HepG2 (cell line): Measurements from ENCODE around the gene LCAT. TPM values are rescaled to one million over a fixed set of nuclear protein-coding genes. Genes with fewer than 3 reads are reported as not detected.

Source experiments
- CCAR2 ChIP-seq: fragments of 200-400 bp; formaldehyde crosslinking; optimal IDR thresholded peaks from 2 replicates; pipeline ENCODE3; 2018; ENCODE audit warnings: low read depth, mild to moderate bottlenecking, low read length, moderate library complexity
- CCDC6 ChIP-seq: sonication (generic); formaldehyde crosslinking; IDR thresholded peaks from 2 replicates; pipeline ENCODE4 v1.8.1; 2022; ENCODE audit warnings: mild to moderate bottlenecking, missing genetic modification reagents, moderate library complexity
- HIVEP1 ChIP-seq: sonication (generic); formaldehyde crosslinking; IDR thresholded peaks from 2 replicates; pipeline ENCODE4 v1.4.0; 2020; ENCODE audit warnings: mild to moderate bottlenecking, missing genetic modification reagents
- HMG20B ChIP-seq: conservative IDR thresholded peaks from 2 replicates; pipeline ENCODE4 v1.6.1; 2016; ENCODE audit warnings: missing genetic modification reagents, missing compliant biosample characterization
- HOXA9 ChIP-seq: sonication (generic); formaldehyde crosslinking; IDR thresholded peaks from 2 replicates; pipeline ENCODE4 v1.8.1; 2022; ENCODE audit warnings: missing genetic modification reagents, mild to moderate bottlenecking, moderate library complexity, borderline replicate concordance
- JARID2 ChIP-seq: sonication (generic); formaldehyde crosslinking; IDR thresholded peaks from 2 replicates; pipeline ENCODE4 v1.8.1; 2023; ENCODE audit warnings: missing genetic modification reagents, inconsistent platforms; ENCODE audit not compliant: insufficient replicate concordance
- KDM6A ChIP-seq: IDR thresholded peaks from 2 replicates; pipeline ENCODE4 v1.6.1; 2016; ENCODE audit warnings: low read depth
- NR2F2 ChIP-seq: IDR thresholded peaks from 2 replicates; pipeline ENCODE4 v1.6.1; 2012; ENCODE audit warnings: low read depth, inconsistent platforms, borderline replicate concordance
- SCMH1 ChIP-seq: sonication (generic); formaldehyde crosslinking; IDR thresholded peaks from 2 replicates; pipeline ENCODE4 v1.9.0; 2021; ENCODE audit warnings: missing genetic modification reagents, mild to moderate bottlenecking, borderline replicate concordance
- ZNF264 ChIP-seq: sonication (generic); formaldehyde crosslinking; IDR thresholded peaks from 2 replicates; pipeline ENCODE4 v1.4.0; 2020; ENCODE audit warnings: missing genetic modification reagents
- ZNF326 ChIP-seq: sonication (generic); formaldehyde crosslinking; IDR thresholded peaks from 2 replicates; pipeline ENCODE4 v1.4.0; 2020; ENCODE audit warnings: missing genetic modification reagents, borderline replicate concordance
- ZNF337 ChIP-seq: sonication (generic); formaldehyde crosslinking; IDR thresholded peaks from 2 replicates; pipeline ENCODE4 v1.5.1; 2020; ENCODE audit warnings: missing genetic modification reagents, low read depth, mild to moderate bottlenecking, borderline replicate concordance
- ZNF737 ChIP-seq: sonication (generic); formaldehyde crosslinking; IDR thresholded peaks from 2 replicates; pipeline ENCODE4 v1.5.0; 2020; ENCODE audit warnings: missing genetic modification reagents, mild to moderate bottlenecking, borderline replicate concordance
- polyA plus RNA-seq, 8 experiments: library from polyadenylated mRNA; depleted of rRNA in 3 of 8; stranded (reverse) in 7 of 8; unstranded in 1 of 8; fragments of >200 nt; fragmentation: Illumina TruSeq in 4 of 8; extraction: Trizol in 4 of 8; gene quantifications; 2 replicates each; pipeline versions ENCODE4 v1.2.1 to v1.2.3, GENCODE V29; 2011 to 2016; ENCODE audit warnings: low read depth in 4 of 8, missing spikeins in 1 of 8, mixed read lengths in 1 of 8; ENCODE audit not compliant: insufficient read depth in 1 of 8
- total RNA-seq, 5 experiments: library from RNA; depleted of rRNA; stranded (reverse); fragments of >200 nt; fragmentation: Illumina TruSeq; extraction: Trizol; gene quantifications; 2 replicates each; pipeline ENCODE4 v1.2.3, GENCODE V29; 2016; ENCODE audit warnings: low read depth in 1 of 5
- TF ChIP-seq, protein P1 (sequence below), 2 experiments: sonication (generic) in 1 of 2; formaldehyde crosslinking in 1 of 2; IDR thresholded peaks; 2 replicates each; pipeline versions ENCODE4 v1.6.1 to v1.9.0; 2014 to 2022; ENCODE audit warnings: antibody characterized with exemption in 1 of 2, borderline replicate concordance in 1 of 2, inconsistent platforms in 1 of 2, low read depth in 1 of 2, missing genetic modification reagents in 1 of 2
- TF ChIP-seq, protein P2 (sequence below): sonication (generic); formaldehyde crosslinking; IDR thresholded peaks from 2 replicates; pipeline ENCODE4 v1.8.1; 2023; ENCODE audit warnings: mild to moderate bottlenecking, moderate library complexity, missing genetic modification reagents
- TF ChIP-seq, protein P3 (sequence below): sonication (generic); formaldehyde crosslinking; IDR thresholded peaks from 2 replicates; pipeline ENCODE4 v1.4.0; 2020; ENCODE audit warnings: mild to moderate bottlenecking, low read depth, missing genetic modification reagents
- TF ChIP-seq, protein P4 (sequence below): sonication (generic); formaldehyde crosslinking; IDR thresholded peaks from 2 replicates; pipeline ENCODE4 v1.5.1; 2020; ENCODE audit warnings: missing genetic modification reagents, mild to moderate bottlenecking, borderline replicate concordance

The LCAT gene
- total and polyA plus RNA-seq, 2 of the 13 experiments (the other 11 are each of a cell fraction or from before 2014, with no cell fraction given): 36.1 to 38.9 TPM

DNA sequence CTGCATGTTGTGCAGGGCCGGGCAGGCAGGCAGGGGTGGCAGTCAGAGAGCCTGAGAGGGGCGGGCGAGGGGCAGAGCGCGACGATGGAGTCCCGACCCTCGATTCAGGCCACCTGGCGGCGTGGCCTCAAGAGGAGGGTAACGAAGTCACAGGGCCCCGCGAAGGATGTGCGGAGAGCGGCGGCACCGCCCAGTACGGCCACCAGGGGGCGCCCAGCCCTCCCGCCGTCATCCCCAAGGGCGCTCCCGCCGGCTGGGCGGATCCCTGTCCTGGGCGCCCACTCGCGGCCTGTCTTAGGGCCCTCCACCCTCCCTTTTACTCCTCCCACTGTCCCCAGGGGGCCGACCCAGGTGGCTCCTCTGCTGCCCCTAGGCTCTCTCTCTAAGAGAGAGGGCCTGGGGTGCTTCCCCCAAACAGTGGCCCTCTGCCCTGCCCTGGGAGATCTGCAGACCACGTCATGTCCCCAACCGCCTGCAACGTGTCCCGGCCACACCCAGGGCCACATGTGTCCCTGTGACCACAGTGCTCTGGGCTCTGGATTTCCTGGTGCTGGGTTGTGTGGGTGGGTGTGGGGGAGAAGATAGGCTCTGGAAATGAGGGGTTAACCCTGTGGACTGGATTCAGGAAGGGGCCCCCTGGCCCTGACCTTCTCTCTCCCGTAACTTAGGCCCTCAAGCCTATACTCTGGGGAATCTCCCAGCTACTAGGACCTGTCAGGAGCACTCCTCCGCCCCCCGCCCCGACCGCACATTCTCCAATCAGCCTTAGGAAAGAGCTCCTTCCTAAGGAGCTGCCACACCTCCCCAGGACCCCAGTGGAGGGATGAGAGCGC, 49.5 kb upstream of the LCAT start (continued):
- peak; percentile 78 for TF ChIP-seq JARID2 (CRISPR knock-in tag)
- TF ChIP-seq CCAR2: no peak
- TF ChIP-seq, protein P1, sequence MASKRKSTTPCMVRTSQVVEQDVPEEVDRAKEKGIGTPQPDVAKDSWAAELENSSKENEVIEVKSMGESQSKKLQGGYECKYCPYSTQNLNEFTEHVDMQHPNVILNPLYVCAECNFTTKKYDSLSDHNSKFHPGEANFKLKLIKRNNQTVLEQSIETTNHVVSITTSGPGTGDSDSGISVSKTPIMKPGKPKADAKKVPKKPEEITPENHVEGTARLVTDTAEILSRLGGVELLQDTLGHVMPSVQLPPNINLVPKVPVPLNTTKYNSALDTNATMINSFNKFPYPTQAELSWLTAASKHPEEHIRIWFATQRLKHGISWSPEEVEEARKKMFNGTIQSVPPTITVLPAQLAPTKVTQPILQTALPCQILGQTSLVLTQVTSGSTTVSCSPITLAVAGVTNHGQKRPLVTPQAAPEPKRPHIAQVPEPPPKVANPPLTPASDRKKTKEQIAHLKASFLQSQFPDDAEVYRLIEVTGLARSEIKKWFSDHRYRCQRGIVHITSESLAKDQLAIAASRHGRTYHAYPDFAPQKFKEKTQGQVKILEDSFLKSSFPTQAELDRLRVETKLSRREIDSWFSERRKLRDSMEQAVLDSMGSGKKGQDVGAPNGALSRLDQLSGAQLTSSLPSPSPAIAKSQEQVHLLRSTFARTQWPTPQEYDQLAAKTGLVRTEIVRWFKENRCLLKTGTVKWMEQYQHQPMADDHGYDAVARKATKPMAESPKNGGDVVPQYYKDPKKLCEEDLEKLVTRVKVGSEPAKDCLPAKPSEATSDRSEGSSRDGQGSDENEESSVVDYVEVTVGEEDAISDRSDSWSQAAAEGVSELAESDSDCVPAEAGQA (IDR thresholded peaks at IDR 0.05; ENCODE audit: low read depth): no peak
- TF ChIP-seq, protein P1 (CRISPR knock-in tag; IDR thresholded peaks at IDR 0.05; ENCODE audit: borderline replicate concordance): no peak
- TF ChIP-seq, protein P2, sequence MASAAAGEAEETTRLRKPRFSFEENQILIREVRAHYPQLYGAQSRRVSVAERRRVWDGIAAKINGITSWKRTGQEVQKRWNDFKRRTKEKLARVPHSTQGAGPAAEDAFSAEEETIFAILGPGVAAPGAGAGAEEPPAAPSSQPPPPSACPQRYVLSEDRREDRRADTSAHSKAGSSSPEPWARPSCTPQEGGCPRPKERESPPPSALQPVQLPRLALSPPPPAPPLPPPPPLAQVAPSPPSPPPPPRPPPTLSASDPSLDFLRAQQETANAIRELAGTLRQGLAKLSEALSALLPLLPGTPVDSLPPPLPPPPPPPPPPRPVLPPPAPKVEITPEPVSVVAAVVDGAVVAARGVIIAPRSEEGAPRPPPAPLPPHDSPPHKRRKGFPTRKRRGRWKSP (CRISPR knock-in tag): peak; percentile 18; the same call in 1 of the 2 replicates
- TF ChIP-seq KDM6A: no peak
- no peak for TF ChIP-seq ZNF737 (CRISPR knock-in tag)
- no peak for TF ChIP-seq HOXA9 (CRISPR knock-in tag)
- TF ChIP-seq ZNF326 (CRISPR knock-in tag): no peak
- TF ChIP-seq, protein P3, sequence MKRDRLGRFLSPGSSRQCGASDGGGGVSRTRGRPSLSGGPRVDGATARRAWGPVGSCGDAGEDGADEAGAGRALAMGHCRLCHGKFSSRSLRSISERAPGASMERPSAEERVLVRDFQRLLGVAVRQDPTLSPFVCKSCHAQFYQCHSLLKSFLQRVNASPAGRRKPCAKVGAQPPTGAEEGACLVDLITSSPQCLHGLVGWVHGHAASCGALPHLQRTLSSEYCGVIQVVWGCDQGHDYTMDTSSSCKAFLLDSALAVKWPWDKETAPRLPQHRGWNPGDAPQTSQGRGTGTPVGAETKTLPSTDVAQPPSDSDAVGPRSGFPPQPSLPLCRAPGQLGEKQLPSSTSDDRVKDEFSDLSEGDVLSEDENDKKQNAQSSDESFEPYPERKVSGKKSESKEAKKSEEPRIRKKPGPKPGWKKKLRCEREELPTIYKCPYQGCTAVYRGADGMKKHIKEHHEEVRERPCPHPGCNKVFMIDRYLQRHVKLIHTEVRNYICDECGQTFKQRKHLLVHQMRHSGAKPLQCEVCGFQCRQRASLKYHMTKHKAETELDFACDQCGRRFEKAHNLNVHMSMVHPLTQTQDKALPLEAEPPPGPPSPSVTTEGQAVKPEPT: no peak
- no peak; the same call in 1 of the 2 replicates for TF ChIP-seq ZNF337 (CRISPR knock-in tag)
- TF ChIP-seq CCDC6 (CRISPR knock-in tag): no peak
- no peak for TF ChIP-seq SCMH1 (CRISPR knock-in tag)
- 0 out of 2 replicates have a peak, but pooled peaks have one; percentile 14 for TF ChIP-seq NR2F2
- TF ChIP-seq, protein P4, sequence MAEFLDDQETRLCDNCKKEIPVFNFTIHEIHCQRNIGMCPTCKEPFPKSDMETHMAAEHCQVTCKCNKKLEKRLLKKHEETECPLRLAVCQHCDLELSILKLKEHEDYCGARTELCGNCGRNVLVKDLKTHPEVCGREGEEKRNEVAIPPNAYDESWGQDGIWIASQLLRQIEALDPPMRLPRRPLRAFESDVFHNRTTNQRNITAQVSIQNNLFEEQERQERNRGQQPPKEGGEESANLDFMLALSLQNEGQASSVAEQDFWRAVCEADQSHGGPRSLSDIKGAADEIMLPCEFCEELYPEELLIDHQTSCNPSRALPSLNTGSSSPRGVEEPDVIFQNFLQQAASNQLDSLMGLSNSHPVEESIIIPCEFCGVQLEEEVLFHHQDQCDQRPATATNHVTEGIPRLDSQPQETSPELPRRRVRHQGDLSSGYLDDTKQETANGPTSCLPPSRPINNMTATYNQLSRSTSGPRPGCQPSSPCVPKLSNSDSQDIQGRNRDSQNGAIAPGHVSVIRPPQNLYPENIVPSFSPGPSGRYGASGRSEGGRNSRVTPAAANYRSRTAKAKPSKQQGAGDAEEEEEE (CRISPR knock-in tag): no peak; the same call in 1 of the 2 replicates
- no peak for TF ChIP-seq ZNF264 (CRISPR knock-in tag)
- peak; percentile 54; the same call in 1 of the 2 replicates for TF ChIP-seq HMG20B (CRISPR knock-in tag)
- 0 out of 2 replicates have a peak, but pooled peaks have one; percentile 35 for TF ChIP-seq HIVEP1 (CRISPR knock-in tag)
